MM.1S (cell line): ENCODE data around the gene C3orf85.

ENCODE experiments used
- DNase-seq: peaks from one replicate; pipeline ENCODE4 v3.0.0-alpha.2; 2015
- H2AFZ ChIP-seq: fragments of 300-600 bp; sonication (generic); 2 replicates; pipeline ENCODE4 v1.6.0; 2016; ENCODE audit warnings: antibody characterized with exemption, low read length
- H3F3A ChIP-seq: fragments of 300-600 bp; sonication (generic); 2 replicates; pipeline ENCODE4 v1.6.1; 2016; ENCODE audit warnings: mild to moderate bottlenecking, antibody characterized with exemption, low read length, moderate library complexity, mixed read lengths; ENCODE audit not compliant: insufficient read depth
- H3K27ac ChIP-seq: fragments of 300-600 bp; sonication (generic); 2 replicates; pipeline ENCODE4 v1.5.1; 2016; ENCODE audit warnings: mild to moderate bottlenecking, low read length
- H3K27me3 ChIP-seq: fragments of 300-600 bp; sonication (generic); replicated peaks from 2 replicates; pipeline ENCODE4 v1.6.0; 2016; ENCODE audit warnings: low read length; ENCODE audit not compliant: insufficient read depth
- H3K36me3 ChIP-seq: fragments of 300-600 bp; sonication (generic); replicated peaks from 2 replicates; pipeline ENCODE4 v1.6.1; 2016; ENCODE audit warnings: mild to moderate bottlenecking, low read length, mixed read lengths; ENCODE audit not compliant: insufficient read depth
- H3K4me1 ChIP-seq: fragments of 300-600 bp; sonication (generic); 2 replicates; pipeline ENCODE4 v1.6.1; 2016; ENCODE audit warnings: low read length, mixed read lengths
- H3K4me2 ChIP-seq: fragments of 300-600 bp; sonication (generic); 2 replicates; pipeline ENCODE4 v1.6.0; 2016; ENCODE audit warnings: low read depth, low read length
- H3K4me3 ChIP-seq: fragments of 300-600 bp; sonication (generic); 2 replicates; pipeline ENCODE4 v1.5.1; 2016; ENCODE audit warnings: low read length, mixed read lengths
- H3K79me2 ChIP-seq: fragments of 300-600 bp; sonication (generic); 2 replicates; pipeline ENCODE4 v1.6.1; 2016; ENCODE audit warnings: mixed run types, low read length, mixed read lengths
- H3K9ac ChIP-seq: fragments of 300-600 bp; sonication (generic); 2 replicates; pipeline ENCODE4 v1.6.1; 2016; ENCODE audit warnings: low read length, mixed read lengths
- H3K9me2 ChIP-seq: fragments of 300-600 bp; sonication (generic); replicated peaks from 2 replicates; pipeline ENCODE4 v1.6.1; 2016; ENCODE audit warnings: mild to moderate bottlenecking, low read length, mixed read lengths; ENCODE audit not compliant: insufficient read depth
- H3K9me3 ChIP-seq: fragments of 300-600 bp; sonication (generic); replicated peaks from 2 replicates; pipeline ENCODE4 v1.6.1; 2016; ENCODE audit warnings: mild to moderate bottlenecking, low read length, mixed read lengths; ENCODE audit not compliant: insufficient read depth
- H4K20me1 ChIP-seq: fragments of 300-600 bp; sonication (generic); 2 replicates; pipeline ENCODE4 v1.6.1; 2016; ENCODE audit warnings: mild to moderate bottlenecking, low read length, moderate library complexity, mixed read lengths; ENCODE audit not compliant: insufficient read depth
- CTCF ChIP-seq: fragments of 300-600 bp; sonication (generic); IDR thresholded peaks from 2 replicates; pipeline ENCODE4 v1.5.1; 2016; ENCODE audit warnings: antibody characterized with exemption, low read length, mixed read lengths
- EZH2 ChIP-seq: fragments of 300-600 bp; sonication (generic); optimal IDR thresholded peaks from 2 replicates; pipeline ENCODE3; 2017; ENCODE audit warnings: low read depth, mild to moderate bottlenecking, antibody characterized with exemption, low read length, mixed read lengths
- EZH2phosphoT487 ChIP-seq: fragments of 300-600 bp; sonication (generic); IDR thresholded peaks from 2 replicates; pipeline ENCODE4 v1.6.1; 2018; ENCODE audit warnings: antibody characterized with exemption, low read length

C3orf85 gene

GRCh38 chr3:109154979-109155378 is 18.5 kb downstream of the C3orf85 start:
- no peaks in the 10 kb centered on the region for H3K9me2 ChIP-seq
- no peaks in the 10 kb centered on the region for H3K36me3 ChIP-seq
- H4K20me1 ChIP-seq, result no peaks in the 10 kb centered on the region
- no peaks in the 10 kb centered on the region for H3K9me3 ChIP-seq
- DNase-seq, result no peak
- H2AFZ ChIP-seq, result no peak overlapping the region
- no peak overlapping the region for H3K27ac ChIP-seq
- no peak overlapping the region for H3K4me3 ChIP-seq
- H3K4me1 ChIP-seq, result no peaks in the 10 kb centered on the region
- H3K27me3 ChIP-seq, result no peaks in the 10 kb centered on the region
- H3K79me2 ChIP-seq, result no peaks in the 10 kb centered on the region
- no peaks in the 10 kb centered on the region for H3F3A ChIP-seq
- no peak for TF ChIP-seq EZH2
- no peak for TF ChIP-seq CTCF
- TF ChIP-seq EZH2phosphoT487, result no peak
- H3K9ac ChIP-seq, result no peak overlapping the region
- H3K4me2 ChIP-seq, result no peak overlapping the region

GRCh38 chr3:109155828-109156227 is 19.3 kb downstream of the C3orf85 start:
- Histone ChIP-seq H3K36me3 (no peaks in the 10 kb centered on the region), H3K9ac (no peak overlapping the region), H3F3A (no peaks in the 10 kb centered on the region), H2AFZ (no peak overlapping the region), H3K79me2 (no peaks in the 10 kb centered on the region), H3K4me3 (no peak overlapping the region), H3K27ac (no peak overlapping the region), H3K9me2 (no peaks in the 10 kb centered on the region), H3K9me3 (no peaks in the 10 kb centered on the region), H4K20me1 (no peaks in the 10 kb centered on the region), H3K27me3 (no peaks in the 10 kb centered on the region), H3K4me1 (no peaks in the 10 kb centered on the region), H3K4me2 (no peak overlapping the region)
- no peak for TF ChIP-seq CTCF
- no peak for DNase-seq

- Histone ChIP-seq H3K4me3 (no peak overlapping the region), H3K4me1 (no peaks in the 10 kb centered on the region), H3K9me2 (no peaks in the 10 kb centered on the region), H2AFZ (no peak overlapping the region), H3K9ac (no peak overlapping the region), H4K20me1 (no peaks in the 10 kb centered on the region), H3K79me2 (no peaks in the 10 kb centered on the region), H3K27me3 (no peaks in the 10 kb centered on the region), H3F3A (no peaks in the 10 kb centered on the region), H3K36me3 (no peaks in the 10 kb centered on the region), H3K4me2 (no peak overlapping the region), H3K27ac (no peak overlapping the region), H3K9me3 (no peaks in the 10 kb centered on the region)
- no peak for TF ChIP-seq EZH2phosphoT487
- TF ChIP-seq CTCF, result no peak
- no peak for TF ChIP-seq EZH2
- no peak for DNase-seq
These were observed 25.1 kb downstream of the C3orf85 start for GRCh38 chr3:109161487-109162123.
